MG63 (cell line): Measurements from ENCODE around the gene CDH7. TPM values are rescaled to one million over a fixed set of nuclear protein-coding genes. Genes with fewer than 3 reads are reported as not detected.
A peak's percentile ranks its signal among the peaks of the same experiment; 100 is the strongest.

Experiments used
- DNase-seq: peaks from one replicate; pipeline ENCODE4 v3.0.0-alpha.2; 2020
- H3K27me3 ChIP-seq: fragments of 250-450 bp; sonication (Bioruptor Pico); 2 replicates; pipeline ENCODE4 v1.5.1; 2020; ENCODE audit warnings: mild to moderate bottlenecking, moderate library complexity
- H3K36me3 ChIP-seq: fragments of 250-450 bp; sonication (Bioruptor Pico); 2 replicates; pipeline ENCODE4 v1.5.1; 2020; ENCODE audit warnings: mild to moderate bottlenecking, moderate library complexity
- H3K4me3 ChIP-seq: fragments of 250-450 bp; sonication (Bioruptor Pico); 2 replicates; pipeline ENCODE4 v1.5.1; 2020; ENCODE audit warnings: mild to moderate bottlenecking, moderate library complexity
- H3K9me3 ChIP-seq: fragments of 250-450 bp; sonication (Bioruptor Pico); 2 replicates; pipeline ENCODE4 v1.5.1; 2020; ENCODE audit warnings: mild to moderate bottlenecking, moderate library complexity
- total RNA-seq: library from RNA; depleted of rRNA; stranded (reverse); fragments of >200 nt; shearing (Covaris generic); gene quantifications from 2 replicates; pipeline ENCODE4 v1.2.3, GENCODE V29; 2014; ENCODE audit warnings: low replicate concordance

The CDH7 gene
- total RNA-seq, 1 experiment from 2014 or later: not detected

DNA sequence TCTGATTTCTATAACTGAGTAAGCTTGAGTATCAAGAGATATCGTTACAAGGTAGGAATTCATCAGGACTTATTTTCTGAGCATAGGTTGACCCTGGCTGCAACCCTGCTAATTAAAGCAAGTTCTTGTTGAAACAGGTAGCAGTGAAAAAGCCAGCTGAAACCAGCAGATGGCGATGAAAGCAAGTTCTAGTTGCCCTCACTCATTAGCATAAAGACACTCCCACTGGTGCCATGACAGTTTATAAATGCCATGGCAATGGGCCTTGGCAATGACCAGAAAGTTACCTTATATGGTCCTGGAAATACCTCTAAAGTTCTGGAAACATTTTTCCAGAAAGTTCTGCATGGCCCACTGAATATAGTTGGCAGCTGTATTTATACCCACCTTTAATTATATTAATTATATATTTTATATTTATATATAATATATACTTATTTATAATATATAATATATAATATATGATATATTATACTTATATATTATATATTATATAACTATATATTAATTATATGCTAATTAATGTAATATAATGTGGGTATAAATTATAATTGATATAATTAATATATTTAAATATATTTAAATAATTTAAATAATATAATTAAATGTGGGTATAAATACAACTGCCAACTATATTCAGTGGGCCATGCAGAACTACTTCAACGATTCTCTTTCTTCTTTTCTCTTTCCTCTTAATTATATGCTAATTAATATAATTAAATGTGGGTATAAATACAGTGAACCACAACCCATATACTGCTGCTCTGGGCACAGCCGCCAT, 188.0 kb downstream of the CDH7 start:
- H3K27me3 ChIP-seq: no peaks in the 10 kb centered on the region
- H3K9me3 ChIP-seq: no peaks in the 10 kb centered on the region
- H3K36me3 ChIP-seq: no peaks in the 10 kb centered on the region
- peak; percentile 39 for DNase-seq
- H3K4me3 ChIP-seq: no peak overlapping the region
